GM12891 (cell line): ENCODE results near the gene KCNAB2.

Source experiments
- DNase-seq: peaks from one replicate; pipeline ENCODE4 v3.0.0; 2011; ENCODE audit warnings: low spot score; ENCODE audit not compliant: insufficient read length
- FAIRE-seq: peaks from 2 replicates; lab custom pipeline; 2011; peaks lifted over from hg19 to GRCh38; lab: Jason Lieb, UNC
- PAX5 ChIP-seq: IDR thresholded peaks from 2 replicates; pipeline ENCODE4 v1.6.1; 2011; ENCODE audit warnings: low read length, moderate library complexity, mild to moderate bottlenecking; ENCODE audit not compliant: insufficient read depth, severe bottlenecking
- POLR2A ChIP-seq: IDR thresholded peaks from 2 replicates; pipeline ENCODE4 v1.6.1; 2011; ENCODE audit warnings: low read depth, low read length, control low read depth
- POLR2AphosphoS5 ChIP-seq: IDR thresholded peaks from 2 replicates; pipeline ENCODE4 v1.6.1; 2011; ENCODE audit warnings: low read depth, low read length, control low read depth
- POU2F2 ChIP-seq: IDR thresholded peaks from 2 replicates; pipeline ENCODE4 v1.6.1; 2011; ENCODE audit warnings: low read depth, mild to moderate bottlenecking, control low read depth, low read length, moderate library complexity
- SPI1 ChIP-seq: IDR thresholded peaks from 2 replicates; pipeline ENCODE4 v1.6.1; 2011; ENCODE audit warnings: low read depth, low read length, control low read depth
- TAF1 ChIP-seq: IDR thresholded peaks from 2 replicates; pipeline ENCODE4 v1.6.1; 2011; ENCODE audit warnings: low read depth, low read length, control low read depth

KCNAB2 gene

GRCh38 chr1:6103854-6104530 lies 58.3 kb downstream of the KCNAB2 start:
- TF ChIP-seq SPI1: no peak
- no peak for TF ChIP-seq POU2F2
- FAIRE-seq (no peak), DNase-seq (no peak)

- FAIRE-seq (no peak), DNase-seq (no peak)
- no peak for TF ChIP-seq POU2F2
- no peak for TF ChIP-seq TAF1
- TF ChIP-seq POLR2A: no peak
- TF ChIP-seq POLR2AphosphoS5: no peak
- TF ChIP-seq PAX5: no peak
- no peak for TF ChIP-seq SPI1
Measured at GRCh38 chr1:6104631-6105030, 58.9 kb downstream of the KCNAB2 start.

GRCh38 chr1:6105218-6105679 lies 59.6 kb downstream of the KCNAB2 start:
- DNase-seq (no peak), FAIRE-seq (no peak)
- TF ChIP-seq POU2F2 (no peak), POLR2A (no peak)

- TF ChIP-seq POU2F2 (no peak), SPI1 (no peak), TAF1 (no peak), POLR2A (no peak), POLR2AphosphoS5 (no peak), PAX5 (no peak)
- FAIRE-seq (no peak), DNase-seq (no peak)
Measured at GRCh38 chr1:6105763-6106162, 60.1 kb downstream of the KCNAB2 start.

GRCh38 chr1:6106321-6106731 lies 60.6 kb downstream of the KCNAB2 start:
- DNase-seq (no peak), FAIRE-seq (no peak)
- TF ChIP-seq TAF1 (no peak), SPI1 (no peak), POU2F2 (no peak), PAX5 (no peak), POLR2AphosphoS5 (no peak), POLR2A (no peak)

GRCh38 chr1:6106977-6107376 lies 61.3 kb downstream of the KCNAB2 start:
- DNase-seq (no peak), FAIRE-seq (no peak)
- TF ChIP-seq SPI1 (no peak), POU2F2 (no peak), PAX5 (no peak), TAF1 (no peak), POLR2A (no peak), POLR2AphosphoS5 (no peak)

GRCh38 chr1:6107409-6108356 lies 62.0 kb downstream of the KCNAB2 start:
- TF ChIP-seq TAF1 (no peak), SPI1 (no peak)
- DNase-seq: no peak
- FAIRE-seq: no peak

GRCh38 chr1:6108476-6108875 lies 62.8 kb downstream of the KCNAB2 start:
- TF ChIP-seq PAX5: no peak
- no peak for TF ChIP-seq TAF1
- no peak for TF ChIP-seq SPI1
- TF ChIP-seq POLR2AphosphoS5: no peak
- TF ChIP-seq POU2F2: no peak
- TF ChIP-seq POLR2A: no peak
- FAIRE-seq: no peak

GRCh38 chr1:6108937-6109614 lies 63.4 kb downstream of the KCNAB2 start:
- TF ChIP-seq SPI1 (no peak), POLR2A (no peak), PAX5 (no peak), TAF1 (no peak), POLR2AphosphoS5 (no peak), POU2F2 (no peak)
- DNase-seq: peak; percentile 74
- peak; percentile 59 for FAIRE-seq

More at GRCh38 chr1:6108476-6108875, 62.8 kb downstream of the KCNAB2 start:
- no peak for DNase-seq

GRCh38 chr1:6109688-6110087 lies 64.0 kb downstream of the KCNAB2 start:
- TF ChIP-seq TAF1 (no peak), POU2F2 (no peak), SPI1 (no peak), POLR2A (no peak), POLR2AphosphoS5 (no peak), PAX5 (no peak)
- DNase-seq (no peak), FAIRE-seq (no peak)
